Activated CD4-positive, alpha-beta T cell treated with anti-CD3 and anti-CD28 coated beads, Interleukin-2, amount 50 U/mL, for 1 hour (primary cell): ENCODE results near the gene RAB39A.
"Not testable (repeated sequence)": the region's sequence is repeated elsewhere in the genome, so short reads cannot be mapped to it uniquely, and the experiment has no call there.

Source experiments
- DNase-seq: peaks from one replicate; pipeline ENCODE4 v3.0.0-alpha.2; 2020

The RAB39A gene, protein sequence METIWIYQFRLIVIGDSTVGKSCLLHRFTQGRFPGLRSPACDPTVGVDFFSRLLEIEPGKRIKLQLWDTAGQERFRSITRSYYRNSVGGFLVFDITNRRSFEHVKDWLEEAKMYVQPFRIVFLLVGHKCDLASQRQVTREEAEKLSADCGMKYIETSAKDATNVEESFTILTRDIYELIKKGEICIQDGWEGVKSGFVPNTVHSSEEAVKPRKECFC

GRCh38 chr11:107928046-107928766, at the start of gene RAB39A:
RAB39A (plus strand) TSS chr11:107928448; CDS start chr11:107928569, 121 bp downstream.
- DNase-seq, result peak; percentile 56

GRCh38 chr11:107881471-107881870, 46.8 kb upstream of the RAB39A start:
- DNase-seq, result not testable (repeated sequence)

GRCh38 chr11:107882095-107882820, 46.0 kb upstream of the RAB39A start:
- no peak for DNase-seq

- DNase-seq, result no peak
These were observed 30.0 kb upstream of the RAB39A start for GRCh38 chr11:107898270-107898669.

- DNase-seq, result no peak
These were observed 20.0 kb upstream of the RAB39A start for GRCh38 chr11:107908211-107908610.

- DNase-seq, result not testable (repeated sequence)
These were observed 15.8 kb upstream of the RAB39A start for GRCh38 chr11:107912415-107912814.

GRCh38 chr11:107915229-107915628, 13.0 kb upstream of the RAB39A start:
- no peak for DNase-seq

GRCh38 chr11:107916671-107917241, 11.5 kb upstream of the RAB39A start:
- DNase-seq, result peak; percentile 11

- DNase-seq, result no peak
These were observed 6.3 kb upstream of the RAB39A start for GRCh38 chr11:107921997-107922396.

DNA sequence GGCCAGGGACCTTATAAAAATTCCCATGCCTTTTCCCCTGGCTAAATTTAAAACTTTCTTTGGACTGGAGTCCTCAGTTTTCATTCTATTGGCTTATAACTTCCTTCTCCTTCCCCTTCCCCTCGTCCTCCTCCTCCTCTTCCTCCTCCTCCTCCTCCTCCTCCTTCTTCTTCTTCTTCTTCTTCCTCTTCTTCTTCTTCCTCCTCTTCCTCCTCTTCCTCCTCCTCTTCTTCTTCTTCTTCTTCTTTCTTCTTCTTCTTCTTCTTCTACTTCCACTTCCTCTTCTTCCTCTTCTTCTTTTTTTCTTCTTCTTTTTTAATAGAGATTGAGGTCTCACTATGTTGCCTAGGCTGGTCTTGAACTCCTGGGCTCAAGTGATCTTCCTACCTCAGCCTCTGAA, 4.7 kb upstream of the RAB39A start:
- DNase-seq, result not testable (repeated sequence)

GRCh38 chr11:107924306-107924705, 3.9 kb upstream of the RAB39A start:
- no peak for DNase-seq

- no peak for DNase-seq
These were observed 689 bp upstream of the RAB39A start for GRCh38 chr11:107927559-107927958.

- DNase-seq, result no peak
These were observed 689 bp downstream of the RAB39A start for GRCh38 chr11:107928767-107929507.

- no peak for DNase-seq
These were observed 1.5 kb downstream of the RAB39A start for GRCh38 chr11:107929611-107930200.

DNA sequence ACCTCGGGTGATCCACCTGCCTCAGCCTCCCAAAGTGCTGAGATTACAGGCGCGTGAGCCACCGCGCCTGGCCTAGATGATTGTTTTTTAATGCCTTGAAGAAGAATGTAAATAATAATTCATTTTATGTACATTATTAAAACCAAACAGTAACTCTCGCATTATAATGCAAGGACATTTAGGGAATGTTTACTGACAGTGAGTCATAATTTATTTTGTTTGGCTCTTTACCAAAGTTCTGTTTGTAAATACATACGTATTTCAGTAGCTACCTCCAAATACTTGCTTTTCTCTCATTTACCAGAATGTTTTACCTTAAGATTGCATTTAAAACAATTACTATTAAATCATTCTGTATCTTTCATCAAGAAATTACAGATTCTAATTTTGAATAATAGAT, 3.0 kb downstream of the RAB39A start:
- DNase-seq, result no peak

DNA sequence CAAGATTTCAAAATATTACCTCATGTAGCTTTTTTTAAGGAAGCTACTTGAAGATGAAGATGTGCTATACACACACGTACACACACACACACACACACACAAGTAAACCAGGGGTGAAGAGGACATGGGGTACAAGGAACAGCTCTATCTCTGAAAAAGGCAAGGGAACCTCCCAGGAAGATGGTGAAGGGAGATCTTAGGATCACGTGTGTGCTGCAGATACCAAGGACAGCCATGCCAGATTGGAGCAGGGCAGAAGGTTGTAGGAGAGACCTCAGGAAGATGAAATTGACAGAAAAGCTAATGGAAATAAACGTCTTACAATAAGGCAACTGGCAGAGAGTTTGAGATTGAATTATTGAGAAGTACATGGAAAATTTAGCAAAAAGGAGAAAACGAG, 19.7 kb downstream of the RAB39A start:
- no peak for DNase-seq

DNA sequence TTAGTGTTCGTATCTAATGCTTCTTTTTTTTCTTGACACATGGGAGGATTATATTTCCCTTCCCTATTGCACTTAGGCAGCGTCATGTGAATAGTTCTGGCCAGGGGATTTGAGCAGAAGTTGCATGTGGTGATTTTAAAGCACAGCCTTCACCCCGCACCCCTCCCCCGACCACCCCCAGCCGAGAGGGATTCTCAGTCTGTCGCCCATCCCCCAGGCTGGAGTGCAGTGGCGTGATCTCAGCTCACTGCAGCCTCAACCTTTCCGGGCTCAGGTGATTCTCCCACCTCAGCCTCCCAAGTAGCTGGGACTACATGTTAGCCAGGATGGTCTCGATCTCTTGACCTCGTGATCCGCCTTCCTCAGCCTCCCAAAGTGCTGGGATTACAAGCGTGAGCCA, 20.1 kb downstream of the RAB39A start:
- not testable (repeated sequence) for DNase-seq

DNA sequence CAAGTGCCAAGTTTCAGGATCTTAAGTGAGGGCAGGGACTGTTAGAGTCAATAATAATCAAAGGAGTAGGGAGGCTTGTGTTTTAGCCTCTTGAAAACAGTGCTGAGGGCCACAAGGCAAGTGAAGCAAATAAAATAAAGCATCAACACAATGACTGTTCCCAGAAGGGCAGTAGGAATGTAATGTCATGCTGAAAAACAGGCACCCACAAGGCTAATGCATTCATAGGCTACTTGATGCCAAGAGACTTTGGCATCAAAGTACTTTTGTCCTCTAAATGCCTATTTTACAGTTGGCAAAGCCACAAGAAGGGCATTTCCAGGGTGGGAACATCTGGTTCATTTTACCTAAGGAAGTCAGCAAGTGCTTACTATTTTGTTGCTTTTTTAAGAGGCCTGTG, 22.9 kb downstream of the RAB39A start:
- DNase-seq, result no peak

DNA sequence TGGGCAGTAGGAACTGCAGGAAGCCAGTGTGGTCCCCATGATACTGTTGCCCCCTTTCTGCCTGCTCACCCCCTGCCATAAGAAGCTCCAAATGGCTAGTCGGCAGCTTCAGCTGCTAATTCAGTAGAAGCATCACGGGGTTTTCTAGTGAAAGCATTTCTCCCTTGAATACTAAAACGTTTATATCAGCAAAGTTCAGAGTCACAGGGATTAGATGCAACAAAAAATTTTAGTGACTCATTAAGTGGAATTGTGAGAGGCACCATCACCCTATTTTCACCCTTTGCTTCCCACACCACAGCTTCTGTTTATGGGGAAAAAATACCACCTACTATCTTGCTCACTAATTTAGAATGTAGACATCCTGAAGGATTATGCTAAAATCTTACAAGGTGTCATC, 25.2 kb downstream of the RAB39A start:
- DNase-seq, result no peak

GRCh38 chr11:107956543-107956942, 28.3 kb downstream of the RAB39A start:
- DNase-seq, result no peak

- no peak for DNase-seq
These were observed 28.9 kb downstream of the RAB39A start for GRCh38 chr11:107957109-107957588.

DNA sequence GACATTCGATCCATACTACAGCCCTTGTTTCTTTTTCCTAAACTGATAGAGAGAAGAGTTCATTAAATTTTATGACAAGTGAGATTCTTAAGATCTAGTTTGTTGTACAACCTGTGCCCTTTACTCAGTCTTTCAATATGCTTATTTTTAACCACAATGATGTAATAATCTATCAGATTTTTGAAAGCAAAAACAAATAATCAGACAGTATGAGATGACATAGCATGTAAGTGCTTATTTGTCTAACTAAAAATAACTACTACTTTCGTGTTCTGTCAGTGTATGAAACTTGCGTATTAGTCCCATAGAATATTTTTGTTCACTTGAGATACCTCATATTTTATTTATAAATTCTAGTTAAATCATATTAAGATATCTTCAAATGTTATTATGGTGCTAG, 33.2 kb downstream of the RAB39A start:
- no peak for DNase-seq
